Nephron (organoid): Measurements from ENCODE around the gene WDR6.

ENCODE experiments used
- H3K27ac Mint-ChIP-seq, 3 experiments: 2 replicates each; pipeline ENCODE4 v1.8.0; 2020; ENCODE audit warnings: mixed read lengths in 3 of 3, mild to moderate bottlenecking in 2 of 3, moderate library complexity in 1 of 3
- H3K27me3 Mint-ChIP-seq: 2 replicates; pipeline ENCODE4 v1.8.0; 2021; ENCODE audit warnings: low read depth, mild to moderate bottlenecking, moderate library complexity, mixed read lengths
- H3K36me3 Mint-ChIP-seq: 2 replicates; pipeline ENCODE4 v1.8.0; 2020; ENCODE audit warnings: low read depth, mixed read lengths
- H3K4me1 Mint-ChIP-seq: 2 replicates; pipeline ENCODE4 v1.8.0; 2020; ENCODE audit warnings: mixed read lengths
- H3K4me3 Mint-ChIP-seq, 3 experiments: 2 replicates each; pipeline ENCODE4 v1.8.0; 2020; ENCODE audit warnings: mild to moderate bottlenecking in 3 of 3, mixed read lengths in 3 of 3, moderate library complexity in 2 of 3
- H3K9me3 Mint-ChIP-seq: 2 replicates; pipeline ENCODE4 v1.8.0; 2020; ENCODE audit warnings: mixed read lengths
- CTCF ChIP-seq, 3 experiments: fragments of 200-600 bp; sonication (generic); IDR thresholded peaks; one replicate each; pipeline ENCODE4 v1.5.0; 2021; ENCODE audit warnings: antibody characterized with exemption in 3 of 3; ENCODE audit not compliant: unreplicated experiment in 3 of 3

Gene WDR6

DNA sequence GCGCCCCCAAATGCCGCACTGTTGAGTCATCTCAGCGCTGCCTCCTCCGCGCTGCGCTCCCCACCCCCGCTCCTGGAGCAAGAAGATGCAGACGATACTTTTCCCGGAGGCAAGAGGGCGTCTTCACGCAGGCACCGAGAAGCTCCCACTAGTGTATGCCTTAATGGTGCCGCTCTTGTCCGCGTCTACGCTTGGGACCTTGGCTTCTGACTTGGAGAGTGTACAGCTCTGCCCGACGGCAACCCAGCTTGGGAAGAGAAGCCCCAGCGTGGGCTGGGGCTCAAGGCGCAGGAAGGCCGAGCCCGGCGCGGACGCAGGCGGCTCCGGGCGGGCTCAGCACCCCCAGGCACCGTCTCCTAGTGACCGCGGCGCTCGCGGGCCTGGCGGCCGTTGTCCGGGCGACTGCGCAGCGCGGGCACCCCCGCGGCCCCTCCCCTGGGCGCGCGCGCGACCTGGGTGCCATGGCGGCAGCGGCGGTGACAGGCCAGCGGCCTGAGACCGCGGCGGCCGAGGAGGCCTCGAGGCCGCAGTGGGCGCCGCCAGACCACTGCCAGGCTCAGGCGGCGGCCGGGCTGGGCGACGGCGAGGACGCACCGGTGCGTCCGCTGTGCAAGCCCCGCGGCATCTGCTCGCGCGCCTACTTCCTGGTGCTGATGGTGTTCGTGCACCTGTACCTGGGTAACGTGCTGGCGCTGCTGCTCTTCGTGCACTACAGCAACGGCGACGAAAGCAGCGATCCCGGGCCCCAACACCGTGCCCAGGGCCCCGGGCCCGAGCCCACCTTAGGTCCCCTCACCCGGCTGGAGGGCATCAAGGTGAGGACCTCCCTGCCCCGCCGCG lies 17.2 kb upstream of the WDR6 start, which contains the start of gene P4HTM:
TSS of gene P4HTM (plus strand) at position 446 of the 840 bp plus-strand sequence. CDS start at position 462, 16 bp downstream.
- peak; percentile 36 to 47 (median 39) for TF ChIP-seq CTCF (IDR thresholded peaks at IDR 0.05; ENCODE audit: unreplicated experiment in 3 of 3)
- H3K27ac Mint-ChIP-seq: peak within 1 kb of the TSS; percentile 94 to 98 (median 97)
- H3K36me3 Mint-ChIP-seq: peaks cover 5% of the 10 kb centered on the region

DNA sequence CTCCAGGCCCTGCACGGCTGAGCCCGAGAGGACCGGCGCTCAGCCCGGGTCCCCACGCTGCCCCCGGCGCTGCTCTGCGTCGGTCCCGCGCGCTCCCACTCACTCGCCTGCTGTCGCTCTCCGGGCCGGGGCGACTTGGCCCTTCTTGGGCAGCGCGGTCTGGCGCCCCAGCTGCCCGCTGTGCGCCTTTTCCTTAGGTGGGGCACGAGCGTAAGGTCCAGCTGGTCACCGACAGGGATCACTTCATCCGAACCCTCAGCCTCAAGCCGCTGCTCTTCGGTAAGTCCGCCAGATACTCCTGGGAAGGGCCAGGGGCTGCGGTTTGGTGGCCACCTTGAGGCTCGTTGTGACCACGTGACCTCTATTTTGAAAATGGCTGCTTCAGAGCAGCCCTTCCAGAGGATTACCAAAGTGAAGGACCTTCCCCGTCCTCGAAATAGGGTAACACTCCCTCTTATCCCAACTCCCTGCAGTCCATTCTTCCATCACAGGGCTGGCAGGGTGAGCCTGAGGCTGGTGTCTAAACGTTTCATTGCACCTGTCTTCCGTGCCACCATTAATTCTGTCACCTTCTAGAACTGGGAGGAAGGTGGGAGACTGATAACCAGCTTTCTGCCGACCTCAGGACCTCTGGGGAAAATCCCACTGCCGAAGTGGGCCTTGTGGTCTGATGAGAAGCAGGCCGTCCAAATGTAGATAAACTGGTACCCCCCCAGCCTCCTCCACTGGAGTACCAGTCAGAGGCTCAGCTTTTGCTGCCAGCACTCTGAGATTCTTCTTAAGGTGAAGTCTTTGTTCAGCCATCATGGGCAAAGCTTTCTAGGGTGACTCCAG lies 16.3 kb upstream of the WDR6 start:
- Mint-ChIP-seq H3K4me3 (peak overlapping the region; percentile 87 to 96 (median 92)), H3K27ac (peak overlapping the region; percentile 85 to 94 (median 88)), H3K9me3 (no peaks in the 10 kb centered on the region), H3K36me3 (peaks cover 7% of the 10 kb centered on the region), H3K27me3 (no peaks in the 10 kb centered on the region), H3K4me1 (peaks cover 30% of the 10 kb centered on the region)
- TF ChIP-seq CTCF (IDR thresholded peaks at IDR 0.05; ENCODE audit: unreplicated experiment in 3 of 3): no peak

More for the DNA sequence above, 17.2 kb upstream of the WDR6 start, which contains the start of gene P4HTM:
- Mint-ChIP-seq H3K4me1 (peaks cover 30% of the 10 kb centered on the region), H3K9me3 (no peaks in the 10 kb centered on the region), H3K27me3 (no peaks in the 10 kb centered on the region), H3K4me3 (peak within 1 kb of the TSS; percentile 87 to 98 (median 97))

DNA sequence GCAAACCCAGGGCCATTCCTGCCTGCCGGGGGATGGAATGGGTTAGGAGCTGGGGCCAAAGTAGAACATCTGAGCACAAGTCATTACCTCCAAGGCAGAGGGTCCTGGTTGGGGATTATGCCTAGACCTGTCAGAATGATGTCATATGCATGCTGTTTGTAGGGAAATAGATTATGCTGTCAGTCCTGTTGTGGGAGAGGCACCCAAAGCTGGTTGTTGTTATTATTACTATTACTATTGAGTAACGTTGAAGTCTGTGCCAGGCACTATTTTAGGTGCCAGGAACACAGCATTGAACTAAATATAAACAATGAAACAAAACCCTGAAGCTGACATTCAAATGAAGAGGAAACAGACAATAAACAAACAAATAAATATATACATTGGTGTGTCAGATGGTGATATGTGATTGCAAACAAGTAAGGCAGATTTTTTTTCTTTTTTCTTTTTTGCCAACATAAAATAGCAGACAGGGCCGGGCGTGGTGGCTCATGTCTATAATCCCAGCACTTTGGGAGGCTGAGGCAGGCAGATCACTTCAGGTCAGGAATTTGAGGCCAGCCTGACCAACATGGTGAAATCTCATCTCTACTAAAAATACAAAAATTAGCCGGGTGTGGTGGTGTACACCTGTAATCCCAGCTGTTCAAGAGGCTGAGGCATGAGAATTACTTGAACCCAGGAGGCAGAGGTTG lies 15.2 kb upstream of the WDR6 start:
- Mint-ChIP-seq H3K27ac (peak overlapping the region in 2 of 3 experiments; percentile 70 to 85), H3K4me3 (peak overlapping the region; percentile 67 to 96 (median 92)), H3K27me3 (no peaks in the 10 kb centered on the region), H3K9me3 (no peaks in the 10 kb centered on the region), H3K4me1 (peaks cover 30% of the 10 kb centered on the region), H3K36me3 (peaks cover 7% of the 10 kb centered on the region)
- TF ChIP-seq CTCF (IDR thresholded peaks at IDR 0.05; ENCODE audit: unreplicated experiment in 3 of 3): no peak

DNA sequence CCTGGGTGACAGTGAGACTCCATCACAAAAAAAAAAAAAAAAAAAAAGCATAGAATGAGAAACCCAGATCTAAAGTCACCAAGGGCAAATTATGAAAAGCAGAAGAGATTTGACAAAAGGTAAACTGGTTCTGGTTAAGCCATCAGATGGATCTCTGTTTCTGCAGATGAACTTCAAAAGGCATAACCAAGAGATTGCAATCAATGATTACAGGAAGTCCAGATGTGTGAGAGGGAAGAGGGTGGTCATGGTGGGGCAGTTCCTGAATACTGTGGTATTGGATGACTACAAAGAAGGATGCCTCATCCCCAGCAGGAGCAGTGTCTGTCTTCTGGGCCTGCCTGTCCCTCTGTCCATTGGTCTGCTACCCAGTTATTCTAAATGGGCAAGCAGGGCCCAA lies 13.4 kb upstream of the WDR6 start:
- no peak for TF ChIP-seq CTCF (IDR thresholded peaks at IDR 0.05; ENCODE audit: unreplicated experiment in 3 of 3)
- Mint-ChIP-seq H3K27me3 (no peaks in the 10 kb centered on the region), H3K4me1 (peaks cover 24% of the 10 kb centered on the region), H3K9me3 (no peaks in the 10 kb centered on the region), H3K4me3 (no peak overlapping the region), H3K27ac (no peak overlapping the region), H3K36me3 (peaks cover 7% of the 10 kb centered on the region)

- Mint-ChIP-seq H3K36me3 (peaks cover 7% of the 10 kb centered on the region), H3K27me3 (no peaks in the 10 kb centered on the region), H3K4me1 (peaks cover 5% of the 10 kb centered on the region), H3K27ac (no peak overlapping the region), H3K9me3 (no peaks in the 10 kb centered on the region), H3K4me3 (no peak overlapping the region)
- TF ChIP-seq CTCF (IDR thresholded peaks at IDR 0.05; ENCODE audit: unreplicated experiment in 3 of 3): no peak
Observed at GRCh38 chr3:48996640-48997039, 10.6 kb upstream of the WDR6 start.
